Measurements from ENCODE around the gene KCNH3.

Gene KCNH3

GRCh38 chr12:49556391-49557186 lies 17.8 kb downstream of the KCNH3 start:
- no peak for DNase-seq (ENCODE audit: low read depth)
- H3K4me3 ChIP-seq (ENCODE audit: low read depth, low read length), result no peak overlapping the region
- TF ChIP-seq CTCF (IDR thresholded peaks at IDR 0.05; ENCODE audit: control insufficient read depth, extremely low read depth, insufficient read depth), result no peak

- no peak for TF ChIP-seq CTCF (IDR thresholded peaks at IDR 0.05; ENCODE audit: control insufficient read depth, extremely low read depth, insufficient read depth)
- H3K4me3 ChIP-seq (ENCODE audit: low read depth, low read length), result no peak overlapping the region
- no peak for DNase-seq (ENCODE audit: low read depth)
Observed at GRCh38 chr12:49557187-49557916, 18.5 kb downstream of the KCNH3 start.

GRCh38 chr12:49557917-49558215 lies 19.0 kb downstream of the KCNH3 start:
- DNase-seq (ENCODE audit: low read depth), result no peak
- TF ChIP-seq CTCF (IDR thresholded peaks at IDR 0.05; ENCODE audit: control insufficient read depth, extremely low read depth, insufficient read depth), result peak; percentile 33

GRCh38 chr12:49558526-49558925 lies 19.7 kb downstream of the KCNH3 start:
- no peak overlapping the region for H3K4me3 ChIP-seq (ENCODE audit: low read depth, low read length)
- DNase-seq (ENCODE audit: low read depth), result no peak
- TF ChIP-seq CTCF (IDR thresholded peaks at IDR 0.05; ENCODE audit: control insufficient read depth, extremely low read depth, insufficient read depth), result no peak

More at GRCh38 chr12:49557917-49558215, 19.0 kb downstream of the KCNH3 start:
- H3K4me3 ChIP-seq (ENCODE audit: low read depth, low read length), result no peak overlapping the region

- H3K4me3 ChIP-seq (ENCODE audit: low read depth, low read length), result no peak overlapping the region
- no peak for TF ChIP-seq CTCF (IDR thresholded peaks at IDR 0.05; ENCODE audit: control insufficient read depth, extremely low read depth, insufficient read depth)
- DNase-seq (ENCODE audit: low read depth), result no peak
Observed at GRCh38 chr12:49559011-49559675, 20.3 kb downstream of the KCNH3 start.

- no peak overlapping the region for H3K4me3 ChIP-seq (ENCODE audit: low read depth, low read length)
- TF ChIP-seq CTCF (IDR thresholded peaks at IDR 0.05; ENCODE audit: control insufficient read depth, extremely low read depth, insufficient read depth), result no peak
- DNase-seq (ENCODE audit: low read depth), result no peak
Observed at GRCh38 chr12:49560695-49561094, 21.9 kb downstream of the KCNH3 start.

Data from LNCaP clone FGC (cell line).